HepG2 (cell line): ENCODE data around the gene TTN. TPM values are rescaled to one million over a fixed set of nuclear protein-coding genes. Genes with fewer than 3 reads are reported as not detected.

Experiments used
- ATAC-seq: fragments of 200-7000 bp; cut with Tn5 transposase; 3 replicates; pipeline ENCODE4 v1.9.1; 2020; ENCODE audit warnings: mild to moderate bottlenecking, moderate library complexity
- BruUV-seq: library from RNA; stranded (reverse); fragments of 400-500 nt; replicated peaks from 2 replicates; lab custom pipeline; 2021; lab: Mats Ljungman, UMichigan
- CTCF ChIA-PET: fragments of 300-600 bp; formaldehyde crosslinking; extraction: SDS; loops from one replicate; lab custom pipeline; 2021; ENCODE audit warnings: low total read pairs, inconsistent platforms, low intra/inter-chr PET ratio; lab: Yijun Ruan, JAX
- POLR2A ChIA-PET: fragments of 350-600 bp; sonication (Branson Sonifier 250); formaldehyde crosslinking; loops from one replicate; lab custom pipeline; 2020; ENCODE audit warnings: antibody characterized with exemption, inconsistent platforms; lab: Yijun Ruan, JAX
- DNase-seq: peaks from one replicate; pipeline ENCODE4 v3.0.0-alpha.2; 2015; ENCODE audit warnings: low spot score
- FAIRE-seq: peaks from 3 replicates; lab custom pipeline; 2011; peaks lifted over from hg19 to GRCh38; lab: Jason Lieb, UNC
- H2AFZ ChIP-seq: one replicate; pipeline ENCODE4 v1.6.1; 2011; ENCODE audit warnings: low read length, inconsistent platforms
- H3K27ac ChIP-seq: fragments of 300-600 bp; 3 replicates; pipeline ENCODE4 v1.8.0; 2011; ENCODE audit warnings: mixed run types, mild to moderate bottlenecking, mixed read lengths, low read length, inconsistent platforms; ENCODE audit not compliant: insufficient read depth; ENCODE audit errors: extremely low read length
- H3K27me3 ChIP-seq, 2 experiments: fragments of 200-600 bp in 1 of 2; 2 replicates in 1 of 2; 3 replicates in 1 of 2; pipeline versions ENCODE4 v1.6.0 to v1.8.0; 2011; ENCODE audit warnings: low read length in 2 of 2, mild to moderate bottlenecking in 2 of 2, moderate library complexity in 2 of 2, inconsistent platforms in 1 of 2; ENCODE audit not compliant: insufficient read depth in 2 of 2, control insufficient read depth in 1 of 2
- H3K36me3 ChIP-seq, 2 experiments: fragments of 200-600 bp in 1 of 2; replicated peaks in 1 of 2; 2 replicates in 1 of 2; 3 replicates in 1 of 2; pipeline versions ENCODE4 v1.5.1 to v1.8.0; 2011; ENCODE audit warnings: low read length in 2 of 2, inconsistent platforms in 1 of 2; ENCODE audit not compliant: insufficient read depth in 2 of 2, control insufficient read depth in 1 of 2
- H3K4me1 ChIP-seq: 2 replicates; pipeline ENCODE4 v1.5.1; 2012; ENCODE audit warnings: low read length, inconsistent platforms; ENCODE audit not compliant: insufficient read depth
- H3K4me2 ChIP-seq: 2 replicates; pipeline ENCODE4 v1.6.0; 2011; ENCODE audit warnings: low read depth, low read length, inconsistent platforms
- H3K4me3 ChIP-seq, 3 experiments: fragments of 200-600 bp in 1 of 3; sonication (generic), shearing (Covaris generic) in 1 of 3; replicated peaks in 1 of 3; 2 replicates each; pipeline ENCODE4 v1.5.1; 2011 to 2016; ENCODE audit warnings: low read length in 3 of 3, inconsistent platforms in 2 of 3, low read depth in 2 of 3, mild to moderate bottlenecking in 2 of 3, control low read depth in 1 of 3, mixed read lengths in 1 of 3; ENCODE audit not compliant: insufficient read depth in 1 of 3
- H3K79me2 ChIP-seq: one replicate; pipeline ENCODE4 v1.6.1; 2011; ENCODE audit warnings: low read length, inconsistent platforms; ENCODE audit not compliant: insufficient read depth
- H3K9ac ChIP-seq: 2 replicates; pipeline ENCODE4 v1.6.0; 2011; ENCODE audit warnings: mild to moderate bottlenecking, low read depth, low read length, inconsistent platforms; ENCODE audit not compliant: insufficient read depth
- H3K9me3 ChIP-seq: 2 replicates; pipeline ENCODE4 v1.5.1; 2012; ENCODE audit warnings: mild to moderate bottlenecking, low read length
- H4K20me1 ChIP-seq: 2 replicates; pipeline ENCODE4 v1.6.0; 2011; ENCODE audit warnings: inconsistent platforms, mild to moderate bottlenecking, low read length, moderate library complexity; ENCODE audit not compliant: insufficient read depth
- ELF4 ChIP-seq: sonication (generic); formaldehyde crosslinking; IDR thresholded peaks from 2 replicates; pipeline ENCODE4 v1.5.0; 2020; ENCODE audit warnings: missing genetic modification reagents, mild to moderate bottlenecking, moderate library complexity, borderline replicate concordance
- IRX3 ChIP-seq: sonication (generic); formaldehyde crosslinking; IDR thresholded peaks from 2 replicates; pipeline ENCODE4 v1.8.1; 2023; ENCODE audit warnings: mild to moderate bottlenecking, low read depth, missing genetic modification reagents, borderline replicate concordance
- KAT2B ChIP-seq: fragments of 150-350 bp; IDR thresholded peaks from 2 replicates; pipeline ENCODE4 v1.6.1; 2014; ENCODE audit warnings: low read depth, low read length, borderline replicate concordance
- PCBP2 ChIP-seq: fragments of 200-400 bp; formaldehyde crosslinking; optimal IDR thresholded peaks from 2 replicates; pipeline ENCODE3; 2018; ENCODE audit warnings: low read length, low read depth; ENCODE audit not compliant: poor library complexity, severe bottlenecking
- PRMT3 ChIP-seq: sonication (generic); formaldehyde crosslinking; IDR thresholded peaks from 2 replicates; pipeline ENCODE4 v1.8.1; 2022; ENCODE audit warnings: low read depth, mild to moderate bottlenecking, moderate library complexity, missing genetic modification reagents, borderline replicate concordance
- SAP130 ChIP-seq: IDR thresholded peaks from 2 replicates; pipeline ENCODE4 v1.6.1; 2016; ENCODE audit warnings: low read depth
- TCF12 ChIP-seq, 2 experiments: fragments of 450-650 bp in 1 of 2; sonication (generic) in 1 of 2; formaldehyde crosslinking in 1 of 2; IDR thresholded peaks; 2 replicates each; pipeline versions ENCODE4 v1.6.1 to v1.8.0; 2017 to 2022; ENCODE audit warnings: antibody characterized with exemption in 1 of 2, mild to moderate bottlenecking in 1 of 2, missing genetic modification reagents in 1 of 2, moderate library complexity in 1 of 2
- TOE1 ChIP-seq: sonication (generic); formaldehyde crosslinking; IDR thresholded peaks from 2 replicates; pipeline ENCODE4 v1.4.0; 2020; ENCODE audit warnings: mild to moderate bottlenecking, missing genetic modification reagents
- ZNF557 ChIP-seq: sonication (generic); formaldehyde crosslinking; IDR thresholded peaks from 2 replicates; pipeline ENCODE4 v1.4.0; 2020; ENCODE audit warnings: missing genetic modification reagents
- ZNF792 ChIP-seq: IDR thresholded peaks from 2 replicates; pipeline ENCODE4 v1.6.1; 2016
- WGBS: methylation state at CpG from one replicate; pipeline ENCODE4 v1.1.6; 2017; ENCODE audit warnings: low lambda C conversion rate; 5-methylcytosine and 5-hydroxymethylcytosine counted together
- in situ Hi-C: cut with HindIII; loops from 2 replicates; pipeline ENCODE4 v1.10.0; 2017; ENCODE audit warnings: low pct_unique_long_range_greater_than_20kb; ENCODE audit not compliant: extremely low pct_ligation_motif_present
- intact Hi-C: fragments of 100-400 bp; cut with micrococcal nuclease; formaldehyde crosslinking; loops from one replicate; pipeline ENCODE4 v1.10.0; 2022; ENCODE audit not compliant: unreplicated experiment
- polyA plus RNA-seq, 8 experiments: library from polyadenylated mRNA; depleted of rRNA in 3 of 8; stranded (reverse) in 7 of 8; unstranded in 1 of 8; fragments of >200 nt; fragmentation: Illumina TruSeq in 4 of 8; extraction: Trizol in 4 of 8; gene quantifications; 2 replicates each; pipeline versions ENCODE4 v1.2.1 to v1.2.3, GENCODE V29; 2011 to 2016; ENCODE audit warnings: low read depth in 4 of 8, missing spikeins in 1 of 8, mixed read lengths in 1 of 8; ENCODE audit not compliant: insufficient read depth in 1 of 8
- total RNA-seq, 5 experiments: library from RNA; depleted of rRNA; stranded (reverse); fragments of >200 nt; fragmentation: Illumina TruSeq; extraction: Trizol; gene quantifications; 2 replicates each; pipeline ENCODE4 v1.2.3, GENCODE V29; 2016; ENCODE audit warnings: low read depth in 1 of 5
- TF ChIP-seq, protein P1 (sequence below): sonication (generic); formaldehyde crosslinking; IDR thresholded peaks from 2 replicates; pipeline ENCODE4 v1.4.0; 2020; ENCODE audit warnings: missing genetic modification reagents, borderline replicate concordance
- TF ChIP-seq, protein P2 (sequence below): sonication (generic); formaldehyde crosslinking; IDR thresholded peaks from 2 replicates; pipeline ENCODE4 v1.4.0; 2020; ENCODE audit warnings: missing genetic modification reagents, borderline replicate concordance
- TF ChIP-seq, protein P3 (sequence below): sonication (generic); formaldehyde crosslinking; IDR thresholded peaks from 2 replicates; pipeline ENCODE4 v1.4.0; 2020; ENCODE audit warnings: mild to moderate bottlenecking, missing genetic modification reagents

TTN gene
- total and polyA plus RNA-seq, 2 of the 13 experiments (the other 11 are each of a cell fraction or from before 2014, with no cell fraction given), result under 0.01 TPM

DNA sequence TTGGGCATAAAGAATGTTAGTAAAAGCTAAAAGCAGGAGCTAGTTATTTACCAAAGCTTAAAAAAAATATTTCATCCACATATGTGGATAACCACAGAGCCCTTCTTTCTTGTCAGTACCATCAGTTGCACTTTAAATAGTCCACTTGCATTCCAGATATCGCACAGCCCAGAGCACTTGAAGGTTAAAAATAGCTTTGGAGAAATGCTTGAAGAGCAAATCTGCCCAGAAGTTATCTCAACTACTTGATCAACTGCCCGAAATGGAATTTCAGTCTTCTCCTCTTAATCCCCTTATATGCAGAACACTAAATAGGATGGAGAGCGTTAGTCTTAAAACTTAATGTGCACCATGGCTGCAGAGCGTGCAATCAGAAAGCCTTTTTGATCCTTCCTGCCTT, 178.6 kb downstream of the TTN start (continued):
- TF ChIP-seq, protein P1, sequence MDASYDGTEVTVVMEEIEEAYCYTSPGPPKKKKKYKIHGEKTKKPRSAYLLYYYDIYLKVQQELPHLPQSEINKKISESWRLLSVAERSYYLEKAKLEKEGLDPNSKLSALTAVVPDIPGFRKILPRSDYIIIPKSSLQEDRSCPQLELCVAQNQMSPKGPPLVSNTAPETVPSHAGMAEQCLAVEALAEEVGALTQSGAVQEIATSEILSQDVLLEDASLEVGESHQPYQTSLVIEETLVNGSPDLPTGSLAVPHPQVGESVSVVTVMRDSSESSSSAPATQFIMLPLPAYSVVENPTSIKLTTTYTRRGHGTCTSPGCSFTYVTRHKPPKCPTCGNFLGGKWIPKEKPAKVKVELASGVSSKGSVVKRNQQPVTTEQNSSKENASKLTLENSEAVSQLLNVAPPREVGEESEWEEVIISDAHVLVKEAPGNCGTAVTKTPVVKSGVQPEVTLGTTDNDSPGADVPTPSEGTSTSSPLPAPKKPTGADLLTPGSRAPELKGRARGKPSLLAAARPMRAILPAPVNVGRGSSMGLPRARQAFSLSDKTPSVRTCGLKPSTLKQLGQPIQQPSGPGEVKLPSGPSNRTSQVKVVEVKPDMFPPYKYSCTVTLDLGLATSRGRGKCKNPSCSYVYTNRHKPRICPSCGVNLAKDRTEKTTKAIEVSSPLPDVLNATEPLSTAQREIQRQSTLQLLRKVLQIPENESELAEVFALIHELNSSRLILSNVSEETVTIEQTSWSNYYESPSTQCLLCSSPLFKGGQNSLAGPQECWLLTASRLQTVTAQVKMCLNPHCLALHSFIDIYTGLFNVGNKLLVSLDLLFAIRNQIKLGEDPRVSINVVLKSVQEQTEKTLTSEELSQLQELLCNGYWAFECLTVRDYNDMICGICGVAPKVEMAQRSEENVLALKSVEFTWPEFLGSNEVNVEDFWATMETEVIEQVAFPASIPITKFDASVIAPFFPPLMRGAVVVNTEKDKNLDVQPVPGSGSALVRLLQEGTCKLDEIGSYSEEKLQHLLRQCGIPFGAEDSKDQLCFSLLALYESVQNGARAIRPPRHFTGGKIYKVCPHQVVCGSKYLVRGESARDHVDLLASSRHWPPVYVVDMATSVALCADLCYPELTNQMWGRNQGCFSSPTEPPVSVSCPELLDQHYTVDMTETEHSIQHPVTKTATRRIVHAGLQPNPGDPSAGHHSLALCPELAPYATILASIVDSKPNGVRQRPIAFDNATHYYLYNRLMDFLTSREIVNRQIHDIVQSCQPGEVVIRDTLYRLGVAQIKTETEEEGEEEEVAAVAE (CRISPR knock-in tag), result no peak
- TF ChIP-seq PCBP2 (no peak), ELF4 (CRISPR knock-in tag) (no peak)

DNA sequence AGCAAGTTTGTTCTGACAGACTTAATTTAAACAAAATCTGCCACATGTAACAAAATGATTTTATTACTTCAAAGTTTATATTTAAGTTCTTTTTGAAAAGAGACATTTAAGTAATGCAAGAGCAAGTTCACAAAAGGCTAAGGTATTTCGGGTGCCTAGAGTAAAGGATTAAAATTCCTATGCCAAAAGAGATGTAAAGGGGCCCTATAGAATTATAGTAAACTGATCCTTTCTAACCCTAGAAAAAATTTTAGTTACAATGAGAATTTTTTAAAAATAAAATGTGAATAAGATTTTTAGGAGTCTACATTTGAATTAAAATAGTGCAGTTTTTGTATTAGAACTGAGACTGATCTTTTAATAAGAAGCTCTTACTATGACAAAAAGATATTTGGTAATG, 179.8 kb downstream of the TTN start:
- Histone ChIP-seq H2AFZ (no peak overlapping the region), H3K4me1 (no peaks in the 10 kb centered on the region), H3K4me3 (no peak overlapping the region), H3K9ac (no peak overlapping the region), H3K27ac (no peak overlapping the region), H3K4me2 (no peak overlapping the region), H3K9me3 (no peaks in the 10 kb centered on the region), H3K79me2 (no peaks in the 10 kb centered on the region), H3K36me3 (no peaks in the 10 kb centered on the region), H3K27me3 (no peaks in the 10 kb centered on the region; a peak in 1 of 5 replicates), H4K20me1 (no peaks in the 10 kb centered on the region)
- ChIA-PET CTCF (no interaction called here), POLR2A (no interaction called here)
- BruUV-seq, result no TSS peak
- intact Hi-C loops (no loop called here), in situ Hi-C loops (no loop called here)
- 9% methylated on average over 1 of the region's 1 CpG for WGBS
- TF ChIP-seq TCF12 (IDR thresholded peaks at IDR 0.05), result no peak
- no peak for TF ChIP-seq TCF12 (CRISPR knock-in tag; IDR thresholded peaks at IDR 0.05)
- no peak for TF ChIP-seq PRMT3
- TF ChIP-seq, protein P2, sequence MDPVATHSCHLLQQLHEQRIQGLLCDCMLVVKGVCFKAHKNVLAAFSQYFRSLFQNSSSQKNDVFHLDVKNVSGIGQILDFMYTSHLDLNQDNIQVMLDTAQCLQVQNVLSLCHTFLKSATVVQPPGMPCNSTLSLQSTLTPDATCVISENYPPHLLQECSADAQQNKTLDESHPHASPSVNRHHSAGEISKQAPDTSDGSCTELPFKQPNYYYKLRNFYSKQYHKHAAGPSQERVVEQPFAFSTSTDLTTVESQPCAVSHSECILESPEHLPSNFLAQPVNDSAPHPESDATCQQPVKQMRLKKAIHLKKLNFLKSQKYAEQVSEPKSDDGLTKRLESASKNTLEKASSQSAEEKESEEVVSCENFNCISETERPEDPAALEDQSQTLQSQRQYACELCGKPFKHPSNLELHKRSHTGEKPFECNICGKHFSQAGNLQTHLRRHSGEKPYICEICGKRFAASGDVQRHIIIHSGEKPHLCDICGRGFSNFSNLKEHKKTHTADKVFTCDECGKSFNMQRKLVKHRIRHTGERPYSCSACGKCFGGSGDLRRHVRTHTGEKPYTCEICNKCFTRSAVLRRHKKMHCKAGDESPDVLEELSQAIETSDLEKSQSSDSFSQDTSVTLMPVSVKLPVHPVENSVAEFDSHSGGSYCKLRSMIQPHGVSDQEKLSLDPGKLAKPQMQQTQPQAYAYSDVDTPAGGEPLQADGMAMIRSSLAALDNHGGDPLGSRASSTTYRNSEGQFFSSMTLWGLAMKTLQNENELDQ, result no peak
- TF ChIP-seq SAP130 (CRISPR knock-in tag), result no peak
- TF ChIP-seq IRX3, result no peak
- TF ChIP-seq TOE1 (CRISPR knock-in tag), result no peak
- TF ChIP-seq, protein P3, sequence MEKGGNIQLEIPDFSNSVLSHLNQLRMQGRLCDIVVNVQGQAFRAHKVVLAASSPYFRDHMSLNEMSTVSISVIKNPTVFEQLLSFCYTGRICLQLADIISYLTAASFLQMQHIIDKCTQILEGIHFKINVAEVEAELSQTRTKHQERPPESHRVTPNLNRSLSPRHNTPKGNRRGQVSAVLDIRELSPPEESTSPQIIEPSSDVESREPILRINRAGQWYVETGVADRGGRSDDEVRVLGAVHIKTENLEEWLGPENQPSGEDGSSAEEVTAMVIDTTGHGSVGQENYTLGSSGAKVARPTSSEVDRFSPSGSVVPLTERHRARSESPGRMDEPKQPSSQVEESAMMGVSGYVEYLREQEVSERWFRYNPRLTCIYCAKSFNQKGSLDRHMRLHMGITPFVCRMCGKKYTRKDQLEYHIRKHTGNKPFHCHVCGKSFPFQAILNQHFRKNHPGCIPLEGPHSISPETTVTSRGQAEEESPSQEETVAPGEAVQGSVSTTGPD (CRISPR knock-in tag), result no peak
- no peak for TF ChIP-seq ZNF792 (CRISPR knock-in tag)
- no peak for TF ChIP-seq KAT2B
- TF ChIP-seq ZNF557 (CRISPR knock-in tag), result no peak
- FAIRE-seq (no peak), DNase-seq (no peak), ATAC-seq (no peak)
